ENCODE results near the gene C7orf25. TPM values are rescaled to one million over a fixed set of nuclear protein-coding genes. Genes with fewer than 3 reads are reported as not detected.

The C7orf25 gene
- total RNA-seq, 1 donor from 2014 or later, result 8.1 TPM

GRCh38 chr7:42928754-42929153, 16.9 kb upstream of the C7orf25 start:
- no peaks in the 10 kb centered on the region for H3K27me3 Mint-ChIP-seq
- no peaks in the 10 kb centered on the region for H3K9me3 Mint-ChIP-seq
- H3K27ac Mint-ChIP-seq, result peak overlapping the region; percentile 17
- TF ChIP-seq, protein P1, sequence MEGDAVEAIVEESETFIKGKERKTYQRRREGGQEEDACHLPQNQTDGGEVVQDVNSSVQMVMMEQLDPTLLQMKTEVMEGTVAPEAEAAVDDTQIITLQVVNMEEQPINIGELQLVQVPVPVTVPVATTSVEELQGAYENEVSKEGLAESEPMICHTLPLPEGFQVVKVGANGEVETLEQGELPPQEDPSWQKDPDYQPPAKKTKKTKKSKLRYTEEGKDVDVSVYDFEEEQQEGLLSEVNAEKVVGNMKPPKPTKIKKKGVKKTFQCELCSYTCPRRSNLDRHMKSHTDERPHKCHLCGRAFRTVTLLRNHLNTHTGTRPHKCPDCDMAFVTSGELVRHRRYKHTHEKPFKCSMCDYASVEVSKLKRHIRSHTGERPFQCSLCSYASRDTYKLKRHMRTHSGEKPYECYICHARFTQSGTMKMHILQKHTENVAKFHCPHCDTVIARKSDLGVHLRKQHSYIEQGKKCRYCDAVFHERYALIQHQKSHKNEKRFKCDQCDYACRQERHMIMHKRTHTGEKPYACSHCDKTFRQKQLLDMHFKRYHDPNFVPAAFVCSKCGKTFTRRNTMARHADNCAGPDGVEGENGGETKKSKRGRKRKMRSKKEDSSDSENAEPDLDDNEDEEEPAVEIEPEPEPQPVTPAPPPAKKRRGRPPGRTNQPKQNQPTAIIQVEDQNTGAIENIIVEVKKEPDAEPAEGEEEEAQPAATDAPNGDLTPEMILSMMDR (conservative IDR thresholded peaks at IDR 0.05), result no peak
- no peak overlapping the region for H3K4me3 Mint-ChIP-seq
- H3K36me3 Mint-ChIP-seq, result peaks cover 10% of the 10 kb centered on the region
- peaks cover 17% of the 10 kb centered on the region for H3K4me1 Mint-ChIP-seq (ENCODE audit: unreplicated experiment)
- DNase-seq (ENCODE audit: extremely low spot score, unreplicated experiment), result no peak

- Mint-ChIP-seq H3K27ac (no peak overlapping the region), H3K36me3 (peaks cover 22% of the 10 kb centered on the region), H3K4me1 (ENCODE audit: unreplicated experiment) (peaks cover 17% of the 10 kb centered on the region), H3K4me3 (no peak overlapping the region), H3K9me3 (no peaks in the 10 kb centered on the region), H3K27me3 (no peaks in the 10 kb centered on the region)
- TF ChIP-seq, protein P1 (conservative IDR thresholded peaks at IDR 0.05), result no peak
- no peak for DNase-seq (ENCODE audit: extremely low spot score, unreplicated experiment)
Observed at GRCh38 chr7:42926204-42926603, 14.3 kb upstream of the C7orf25 start.

DNA sequence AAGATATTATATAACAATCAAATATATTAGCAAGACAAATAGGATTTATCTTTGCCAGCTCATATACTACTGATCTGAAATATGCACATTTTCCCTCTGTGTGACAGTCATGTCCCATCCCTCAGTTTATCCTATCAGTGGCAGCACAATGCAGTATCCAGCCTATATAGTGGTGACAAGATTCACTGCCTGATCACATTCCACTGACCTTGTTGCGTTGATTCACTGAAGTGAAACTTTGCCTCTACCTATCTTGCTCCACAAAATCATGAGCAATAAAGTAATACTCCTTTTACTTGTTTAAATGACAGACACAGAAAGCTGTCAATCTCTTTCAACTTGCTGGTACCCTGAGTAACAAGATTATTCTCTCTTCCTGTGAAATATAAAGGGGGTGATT, 13.8 kb upstream of the C7orf25 start:
- H3K27me3 Mint-ChIP-seq, result no peaks in the 10 kb centered on the region
- H3K9me3 Mint-ChIP-seq, result no peaks in the 10 kb centered on the region
- H3K4me1 Mint-ChIP-seq (ENCODE audit: unreplicated experiment), result peaks cover 17% of the 10 kb centered on the region
- peaks cover 26% of the 10 kb centered on the region for H3K36me3 Mint-ChIP-seq
- H3K4me3 Mint-ChIP-seq, result no peak overlapping the region
- no peak overlapping the region for H3K27ac Mint-ChIP-seq
- DNase-seq (ENCODE audit: extremely low spot score, unreplicated experiment), result no peak
- TF ChIP-seq, protein P1 (conservative IDR thresholded peaks at IDR 0.05), result no peak

GRCh38 chr7:42924223-42924838, 12.5 kb upstream of the C7orf25 start:
- Mint-ChIP-seq H3K9me3 (no peaks in the 10 kb centered on the region), H3K4me1 (ENCODE audit: unreplicated experiment) (peaks cover 10% of the 10 kb centered on the region), H3K27me3 (no peaks in the 10 kb centered on the region), H3K36me3 (peaks cover 33% of the 10 kb centered on the region), H3K27ac (no peak overlapping the region), H3K4me3 (no peak overlapping the region)
- TF ChIP-seq, protein P1 (conservative IDR thresholded peaks at IDR 0.05), result no peak
- no peak for DNase-seq (ENCODE audit: extremely low spot score, unreplicated experiment)

DNA sequence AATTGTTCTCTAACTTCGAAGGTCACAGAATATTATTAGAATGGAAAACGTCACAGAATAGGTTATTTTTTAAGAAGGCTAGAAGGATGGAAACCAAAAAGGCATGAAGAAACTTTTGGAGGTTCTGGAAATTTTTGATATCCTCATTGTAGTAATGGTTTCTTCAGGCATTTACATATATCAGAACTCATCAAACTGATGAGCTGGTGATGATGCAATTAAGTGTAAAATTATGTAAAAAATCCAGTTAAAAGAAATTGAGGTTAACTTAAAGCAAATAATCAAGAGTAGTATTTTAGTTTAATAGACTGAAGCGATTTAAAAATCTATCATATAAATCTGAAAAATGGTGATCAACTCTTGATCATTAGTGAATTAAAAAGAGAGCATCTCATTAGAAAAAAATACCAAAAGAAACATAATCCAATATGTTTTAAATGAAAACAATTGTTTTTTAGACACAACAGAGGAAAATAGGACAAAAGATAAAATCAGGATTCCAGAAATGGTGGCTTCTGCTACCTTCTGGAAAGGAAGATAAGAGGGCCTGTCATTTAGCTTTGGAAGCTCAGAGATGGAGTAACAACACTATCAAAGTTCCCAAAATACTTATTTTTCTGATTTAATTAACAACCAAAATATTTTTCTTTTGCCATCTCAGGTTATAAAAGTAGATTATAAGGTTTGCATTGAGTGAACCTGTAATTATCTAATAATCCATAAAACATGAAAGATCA, 10.3 kb upstream of the C7orf25 start:
- Mint-ChIP-seq H3K4me1 (ENCODE audit: unreplicated experiment) (peaks cover 8% of the 10 kb centered on the region), H3K36me3 (peaks cover 33% of the 10 kb centered on the region), H3K4me3 (no peak overlapping the region), H3K27ac (no peak overlapping the region), H3K27me3 (no peaks in the 10 kb centered on the region), H3K9me3 (no peaks in the 10 kb centered on the region)
- no peak for DNase-seq (ENCODE audit: extremely low spot score, unreplicated experiment)
- TF ChIP-seq, protein P1 (conservative IDR thresholded peaks at IDR 0.05), result no peak

Data from type B pancreatic cell (in vitro differentiated cells).